Measurements from ENCODE around the gene BCAS3.

The BCAS3 gene

GRCh38 chr17:61331886-61332285 is 654.2 kb downstream of the BCAS3 start:
- Histone ChIP-seq H2BK5ac (ENCODE audit: low read depth, low read length, poor library complexity) (no peak overlapping the region), H3K9me3 (ENCODE audit: insufficient read depth, low read depth, low read length) (no peaks in the 10 kb centered on the region), H2AFZ (ENCODE audit: insufficient read depth, low read length, poor library complexity) (no peak overlapping the region), H2AK5ac (ENCODE audit: low read length) (no peak overlapping the region), H4K12ac (ENCODE audit: low read depth, low read length) (no peak overlapping the region), H3K79me1 (ENCODE audit: low read length) (no peaks in the 10 kb centered on the region), H3K27me3 (ENCODE audit: insufficient read depth, low read length) (no peaks in the 10 kb centered on the region), H3K4ac (ENCODE audit: low read depth, low read length) (no peak overlapping the region), H3K36me3 (ENCODE audit: control insufficient read depth in 1 of 2, insufficient read depth in 2 of 2, low read length in 2 of 2) (no peaks in the 10 kb centered on the region), H3K4me1 (ENCODE audit: control insufficient read depth in 1 of 2, insufficient read depth in 2 of 2, low read length in 2 of 2) (no peaks in the 10 kb centered on the region), H3K79me2 (ENCODE audit: control insufficient read depth, insufficient read depth, low read length, poor library complexity) (no peaks in the 10 kb centered on the region), H3K23ac (ENCODE audit: low read length) (no peak overlapping the region), H3K4me3 (ENCODE audit: low read depth, low read length) (no peak overlapping the region), H3K4me2 (ENCODE audit: low read length) (no peak overlapping the region), H4K8ac (ENCODE audit: low read depth, low read length) (no peak overlapping the region), H3K14ac (ENCODE audit: low read length) (no peak overlapping the region), H4K91ac (ENCODE audit: low read depth, low read length) (no peak overlapping the region), H3K9ac (ENCODE audit: low read length) (no peak overlapping the region), H3K18ac (ENCODE audit: low read length) (no peak overlapping the region), H2BK120ac (ENCODE audit: insufficient read depth, low read length, poor library complexity) (no peak overlapping the region), H2BK12ac (ENCODE audit: low read length) (no peak overlapping the region), H3K27ac (ENCODE audit: low read depth, low read length) (no peak overlapping the region)
- no peak for DNase-seq
- WGBS (ENCODE audit: extremely low coverage, insufficient coverage, insufficient read length), result no CpG with 5 or more reads among the region's 9 CpGs

GRCh38 chr17:61333136-61333535 is 655.5 kb downstream of the BCAS3 start:
- Histone ChIP-seq H3K23ac (ENCODE audit: low read length) (no peak overlapping the region), H3K27me3 (ENCODE audit: insufficient read depth, low read length) (no peaks in the 10 kb centered on the region), H3K4ac (ENCODE audit: low read depth, low read length) (no peak overlapping the region), H3K18ac (ENCODE audit: low read length) (no peak overlapping the region), H2AFZ (ENCODE audit: insufficient read depth, low read length, poor library complexity) (no peak overlapping the region), H3K9ac (ENCODE audit: low read length) (no peak overlapping the region), H2AK5ac (ENCODE audit: low read length) (no peak overlapping the region), H3K27ac (ENCODE audit: low read depth, low read length) (no peak overlapping the region), H2BK5ac (ENCODE audit: low read depth, low read length, poor library complexity) (no peak overlapping the region), H4K12ac (ENCODE audit: low read depth, low read length) (no peak overlapping the region), H4K8ac (ENCODE audit: low read depth, low read length) (no peak overlapping the region), H3K9me3 (ENCODE audit: insufficient read depth, low read depth, low read length) (no peaks in the 10 kb centered on the region), H3K4me2 (ENCODE audit: low read length) (no peak overlapping the region), H3K14ac (ENCODE audit: low read length) (no peak overlapping the region), H4K91ac (ENCODE audit: low read depth, low read length) (no peak overlapping the region), H3K36me3 (ENCODE audit: control insufficient read depth in 1 of 2, insufficient read depth in 2 of 2, low read length in 2 of 2) (no peaks in the 10 kb centered on the region), H3K4me3 (ENCODE audit: low read depth, low read length) (no peak overlapping the region), H2BK120ac (ENCODE audit: insufficient read depth, low read length, poor library complexity) (no peak overlapping the region), H2BK12ac (ENCODE audit: low read length) (no peak overlapping the region), H3K4me1 (ENCODE audit: control insufficient read depth in 1 of 2, insufficient read depth in 2 of 2, low read length in 2 of 2) (no peaks in the 10 kb centered on the region), H3K79me1 (ENCODE audit: low read length) (no peaks in the 10 kb centered on the region), H3K79me2 (ENCODE audit: control insufficient read depth, insufficient read depth, low read length, poor library complexity) (no peaks in the 10 kb centered on the region)
- no peak for DNase-seq
- WGBS (ENCODE audit: extremely low coverage, insufficient coverage, insufficient read length), result no CpG with 5 or more reads among the region's 8 CpGs

GRCh38 chr17:61334673-61335072 is 657.0 kb downstream of the BCAS3 start:
- Histone ChIP-seq H2BK120ac (ENCODE audit: insufficient read depth, low read length, poor library complexity) (no peak overlapping the region), H3K79me1 (ENCODE audit: low read length) (no peaks in the 10 kb centered on the region), H3K23ac (ENCODE audit: low read length) (no peak overlapping the region), H3K4me1 (ENCODE audit: control insufficient read depth in 1 of 2, insufficient read depth in 2 of 2, low read length in 2 of 2) (no peaks in the 10 kb centered on the region), H2BK12ac (ENCODE audit: low read length) (no peak overlapping the region), H4K12ac (ENCODE audit: low read depth, low read length) (no peak overlapping the region), H3K9ac (ENCODE audit: low read length) (no peak overlapping the region), H2BK5ac (ENCODE audit: low read depth, low read length, poor library complexity) (no peak overlapping the region), H3K4me2 (ENCODE audit: low read length) (no peak overlapping the region), H2AK5ac (ENCODE audit: low read length) (no peak overlapping the region), H3K36me3 (ENCODE audit: control insufficient read depth in 1 of 2, insufficient read depth in 2 of 2, low read length in 2 of 2) (no peaks in the 10 kb centered on the region), H3K4ac (ENCODE audit: low read depth, low read length) (no peak overlapping the region), H3K27ac (ENCODE audit: low read depth, low read length) (no peak overlapping the region), H3K18ac (ENCODE audit: low read length) (no peak overlapping the region), H3K14ac (ENCODE audit: low read length) (no peak overlapping the region), H3K79me2 (ENCODE audit: control insufficient read depth, insufficient read depth, low read length, poor library complexity) (no peaks in the 10 kb centered on the region), H4K91ac (ENCODE audit: low read depth, low read length) (no peak overlapping the region), H4K8ac (ENCODE audit: low read depth, low read length) (no peak overlapping the region), H3K9me3 (ENCODE audit: insufficient read depth, low read depth, low read length) (no peaks in the 10 kb centered on the region), H3K27me3 (ENCODE audit: insufficient read depth, low read length) (no peaks in the 10 kb centered on the region), H2AFZ (ENCODE audit: insufficient read depth, low read length, poor library complexity) (no peak overlapping the region), H3K4me3 (ENCODE audit: low read depth, low read length) (no peak overlapping the region)
- DNase-seq, result no peak
- WGBS (ENCODE audit: extremely low coverage, insufficient coverage, insufficient read length), result no CpG with 5 or more reads among the region's 5 CpGs

- Histone ChIP-seq H2AFZ (ENCODE audit: insufficient read depth, low read length, poor library complexity) (no peak overlapping the region), H3K18ac (ENCODE audit: low read length) (no peak overlapping the region), H3K79me1 (ENCODE audit: low read length) (no peaks in the 10 kb centered on the region), H3K23ac (ENCODE audit: low read length) (no peak overlapping the region), H2BK120ac (ENCODE audit: insufficient read depth, low read length, poor library complexity) (no peak overlapping the region), H3K36me3 (ENCODE audit: control insufficient read depth in 1 of 2, insufficient read depth in 2 of 2, low read length in 2 of 2) (no peaks in the 10 kb centered on the region), H2BK12ac (ENCODE audit: low read length) (no peak overlapping the region), H3K4me3 (ENCODE audit: low read depth, low read length) (no peak overlapping the region), H4K12ac (ENCODE audit: low read depth, low read length) (no peak overlapping the region), H3K4me1 (ENCODE audit: control insufficient read depth in 1 of 2, insufficient read depth in 2 of 2, low read length in 2 of 2) (no peaks in the 10 kb centered on the region), H2AK5ac (ENCODE audit: low read length) (no peak overlapping the region), H3K9me3 (ENCODE audit: insufficient read depth, low read depth, low read length) (no peaks in the 10 kb centered on the region), H4K91ac (ENCODE audit: low read depth, low read length) (no peak overlapping the region), H4K8ac (ENCODE audit: low read depth, low read length) (no peak overlapping the region), H2BK5ac (ENCODE audit: low read depth, low read length, poor library complexity) (no peak overlapping the region), H3K27ac (ENCODE audit: low read depth, low read length) (no peak overlapping the region), H3K4me2 (ENCODE audit: low read length) (no peak overlapping the region), H3K14ac (ENCODE audit: low read length) (no peak overlapping the region), H3K9ac (ENCODE audit: low read length) (no peak overlapping the region), H3K79me2 (ENCODE audit: control insufficient read depth, insufficient read depth, low read length, poor library complexity) (no peaks in the 10 kb centered on the region), H3K4ac (ENCODE audit: low read depth, low read length) (no peak overlapping the region), H3K27me3 (ENCODE audit: insufficient read depth, low read length) (no peaks in the 10 kb centered on the region)
- DNase-seq, result no peak
- no CpG with 5 or more reads among the region's 8 CpGs for WGBS (ENCODE audit: extremely low coverage, insufficient coverage, insufficient read length)
Measured at GRCh38 chr17:61335105-61335844, 657.6 kb downstream of the BCAS3 start.
